Cardiac muscle cell (in vitro differentiated cells and primary cell): ENCODE measurements around the gene THSD1. TPM values are rescaled to one million over a fixed set of nuclear protein-coding genes. Genes with fewer than 3 reads are reported as not detected.

Experiments used
- DNase-seq, 2 donors: peaks; one replicate each; pipeline versions ENCODE4 v3.0.0 to v3.0.0-alpha.2; 2010 to 2017; ENCODE audit warnings: low read depth in 1 of 2, low spot score in 1 of 2
- H3K27ac ChIP-seq: fragments of 200-600 bp; sonication (generic); 2 replicates; pipeline ENCODE4 v1.5.1; 2016
- H3K27me3 ChIP-seq: fragments of 200-600 bp; sonication (generic); 2 replicates; pipeline ENCODE4 v1.6.0; 2016; ENCODE audit warnings: control low read depth
- H3K36me3 ChIP-seq: fragments of 200-600 bp; sonication (generic); 2 replicates; pipeline ENCODE4 v1.5.1; 2016; ENCODE audit warnings: control low read depth
- H3K4me1 ChIP-seq: fragments of 200-600 bp; sonication (generic); 2 replicates; pipeline ENCODE4 v1.8.1; 2017; ENCODE audit warnings: low read depth, mild to moderate bottlenecking, mixed run types
- H3K4me3 ChIP-seq: fragments of 200-600 bp; sonication (generic); 2 replicates; pipeline ENCODE4 v1.5.1; 2016; ENCODE audit warnings: mild to moderate bottlenecking
- H3K9me3 ChIP-seq: fragments of 200-600 bp; sonication (generic); 2 replicates; pipeline ENCODE4 v1.5.1; 2017; ENCODE audit warnings: low read depth, mild to moderate bottlenecking, control low read depth
- CTCF ChIP-seq: IDR thresholded peaks from 2 replicates; pipeline ENCODE4 v1.5.1; 2012; ENCODE audit warnings: low read depth, mild to moderate bottlenecking, low read length
- polyA plus RNA-seq: library from polyadenylated mRNA; unstranded; fragments of >200 nt; fragmentation: Nextera tagmentation; extraction: Ambion mirVana; gene quantifications from 2 replicates; pipeline ENCODE4 v1.2.1, GENCODE V29; 2016
- total RNA-seq: library from RNA; depleted of rRNA; stranded (reverse); fragments of >200 nt; gene quantifications from 2 replicates; pipeline ENCODE4 v1.2.3, GENCODE V29; 2016

THSD1 gene
- total and polyA plus RNA-seq, 2 experiments from 2014 or later = 0.66 TPM; not detected in 1

GRCh38 chr13:52405369-52405766, 604 bp downstream of the THSD1 start:
- TF ChIP-seq CTCF = no peak
- Histone ChIP-seq H3K27ac (no peak overlapping the region), H3K9me3 (no peaks in the 10 kb centered on the region), H3K27me3 (peaks cover 39% of the 10 kb centered on the region), H3K36me3 (no peaks in the 10 kb centered on the region), H3K4me1 (no peaks in the 10 kb centered on the region), H3K4me3 (peak overlapping the region; percentile 27)
- no peak for DNase-seq

- Histone ChIP-seq H3K36me3 (no peaks in the 10 kb centered on the region), H3K4me3 (no peak overlapping the region), H3K9me3 (no peaks in the 10 kb centered on the region), H3K27ac (no peak overlapping the region), H3K27me3 (peaks cover 17% of the 10 kb centered on the region), H3K4me1 (no peaks in the 10 kb centered on the region)
- peak in 1 of 2 donors; percentile 45 for DNase-seq
- peak; percentile 28 for TF ChIP-seq CTCF
Observed at GRCh38 chr13:52399708-52400107, 6.3 kb downstream of the THSD1 start.

GRCh38 chr13:52399046-52399445, 6.9 kb downstream of the THSD1 start:
- H3K4me3 ChIP-seq = no peak overlapping the region
- H3K36me3 ChIP-seq = no peaks in the 10 kb centered on the region
- no peak overlapping the region for H3K27ac ChIP-seq
- no peak for TF ChIP-seq CTCF
- H3K9me3 ChIP-seq = no peaks in the 10 kb centered on the region
- DNase-seq = peak in 1 of 2 donors; percentile 30
- H3K27me3 ChIP-seq = peaks cover 10% of the 10 kb centered on the region
- H3K4me1 ChIP-seq = no peaks in the 10 kb centered on the region

- no peaks in the 10 kb centered on the region for H3K4me1 ChIP-seq
- no peaks in the 10 kb centered on the region for H3K27me3 ChIP-seq
- no peaks in the 10 kb centered on the region for H3K36me3 ChIP-seq
- H3K9me3 ChIP-seq = no peaks in the 10 kb centered on the region
- DNase-seq = no peak
- no peak overlapping the region for H3K4me3 ChIP-seq
- no peak for TF ChIP-seq CTCF
- no peak overlapping the region for H3K27ac ChIP-seq
Observed at GRCh38 chr13:52395704-52396103, 10.3 kb downstream of the THSD1 start.

GRCh38 chr13:52394586-52394985, 11.4 kb downstream of the THSD1 start:
- no peak for TF ChIP-seq CTCF
- no peak overlapping the region for H3K27ac ChIP-seq
- no peak overlapping the region for H3K4me3 ChIP-seq
- no peaks in the 10 kb centered on the region for H3K9me3 ChIP-seq
- no peak for DNase-seq
- H3K27me3 ChIP-seq = no peaks in the 10 kb centered on the region
- no peaks in the 10 kb centered on the region for H3K4me1 ChIP-seq
- no peaks in the 10 kb centered on the region for H3K36me3 ChIP-seq
